HEK293 (cell line): ENCODE data around the gene HHEX.

Experiments
- BCL11A ChIP-seq: fragments of 450-650 bp; formaldehyde crosslinking; IDR thresholded peaks from 2 replicates; pipeline ENCODE4 v1.5.1; 2016; ENCODE audit warnings: low read depth, missing biosample characterization, missing genetic modification characterization
- GLI2 ChIP-seq: fragments of 450-650 bp; formaldehyde crosslinking; IDR thresholded peaks from 2 replicates; pipeline ENCODE4; 2017; ENCODE audit warnings: missing biosample characterization, missing genetic modification characterization, low read depth, borderline replicate concordance
- KLF8 ChIP-seq: fragments of 450-650 bp; formaldehyde crosslinking; IDR thresholded peaks from 2 replicates; pipeline ENCODE4 v1.5.1; 2016; ENCODE audit warnings: missing biosample characterization, missing genetic modification characterization
- RBAK ChIP-seq: fragments of 450-650 bp; formaldehyde crosslinking; IDR thresholded peaks from 2 replicates; pipeline ENCODE4 v1.5.1; 2016; ENCODE audit warnings: missing biosample characterization, missing genetic modification characterization
- SP2 ChIP-seq: fragments of 450-650 bp; formaldehyde crosslinking; IDR thresholded peaks from 2 replicates; pipeline ENCODE4 v1.5.1; 2016; ENCODE audit warnings: missing biosample characterization, missing genetic modification characterization
- YY1 ChIP-seq: fragments of 450-650 bp; formaldehyde crosslinking; IDR thresholded peaks from 2 replicates; pipeline ENCODE4 v1.5.1; 2018; ENCODE audit warnings: missing biosample characterization, missing genetic modification characterization
- ZBTB1 ChIP-seq: fragments of 450-650 bp; formaldehyde crosslinking; IDR thresholded peaks from 2 replicates; pipeline ENCODE4 v1.5.1; 2016; ENCODE audit warnings: missing biosample characterization, missing genetic modification characterization
- ZBTB17 ChIP-seq: fragments of 450-650 bp; formaldehyde crosslinking; IDR thresholded peaks from 2 replicates; pipeline ENCODE4 v1.5.1; 2016; ENCODE audit warnings: missing biosample characterization, missing genetic modification characterization
- ZBTB26 ChIP-seq: fragments of 450-650 bp; formaldehyde crosslinking; optimal IDR thresholded peaks from 2 replicates; pipeline ENCODE3; 2016; ENCODE audit warnings: missing biosample characterization, mild to moderate bottlenecking, missing genetic modification characterization
- ZBTB49 ChIP-seq: fragments of 450-650 bp; formaldehyde crosslinking; IDR thresholded peaks from 2 replicates; pipeline ENCODE4 v1.5.1; 2016; ENCODE audit warnings: missing biosample characterization, missing genetic modification characterization, low read depth
- ZNF10 ChIP-seq: fragments of 450-650 bp; formaldehyde crosslinking; IDR thresholded peaks from 2 replicates; pipeline ENCODE4 v1.5.1; 2017; ENCODE audit warnings: missing biosample characterization, missing genetic modification characterization
- ZNF2 ChIP-seq: fragments of 450-650 bp; formaldehyde crosslinking; IDR thresholded peaks from 2 replicates; pipeline ENCODE4 v1.5.1; 2016; ENCODE audit warnings: missing biosample characterization, missing genetic modification characterization
- ZNF266 ChIP-seq: fragments of 450-650 bp; formaldehyde crosslinking; IDR thresholded peaks from 2 replicates; pipeline ENCODE4 v1.5.1; 2016; ENCODE audit warnings: missing biosample characterization, missing genetic modification characterization, low read depth
- ZNF449 ChIP-seq: fragments of 450-650 bp; formaldehyde crosslinking; IDR thresholded peaks from 2 replicates; pipeline ENCODE4 v1.5.1; 2017; ENCODE audit warnings: missing biosample characterization, mild to moderate bottlenecking, missing genetic modification characterization, moderate library complexity
- ZNF530 ChIP-seq: fragments of 450-650 bp; formaldehyde crosslinking; IDR thresholded peaks from 2 replicates; pipeline ENCODE4 v1.5.1; 2016; ENCODE audit warnings: low read depth, missing biosample characterization, missing genetic modification characterization
- ZNF558 ChIP-seq: fragments of 450-650 bp; formaldehyde crosslinking; IDR thresholded peaks from 2 replicates; pipeline ENCODE4 v1.5.1; 2016; ENCODE audit warnings: missing biosample characterization, missing genetic modification characterization
- ZNF600 ChIP-seq: fragments of 450-650 bp; formaldehyde crosslinking; IDR thresholded peaks from 2 replicates; pipeline ENCODE4 v1.5.1; 2016; ENCODE audit warnings: missing biosample characterization, missing genetic modification characterization
- ZNF623 ChIP-seq: fragments of 450-650 bp; formaldehyde crosslinking; IDR thresholded peaks from 2 replicates; pipeline ENCODE4 v1.5.1; 2016; ENCODE audit warnings: missing biosample characterization, missing genetic modification characterization
- ZNF768 ChIP-seq: fragments of 450-650 bp; formaldehyde crosslinking; IDR thresholded peaks from 2 replicates; pipeline ENCODE4 v1.5.1; 2018; ENCODE audit warnings: missing biosample characterization, mild to moderate bottlenecking, missing genetic modification characterization
- ZSCAN30 ChIP-seq: fragments of 450-650 bp; IDR thresholded peaks from 2 replicates; pipeline ENCODE4 v1.5.1; 2018; ENCODE audit warnings: missing biosample characterization, mild to moderate bottlenecking, missing genetic modification characterization, moderate library complexity
- ZXDB ChIP-seq: fragments of 450-650 bp; formaldehyde crosslinking; IDR thresholded peaks from 2 replicates; pipeline ENCODE4 v1.5.1; 2016; ENCODE audit warnings: missing biosample characterization, missing genetic modification characterization
- TF ChIP-seq, protein P1 (sequence below): fragments of 450-650 bp; formaldehyde crosslinking; IDR thresholded peaks from 2 replicates; pipeline ENCODE4 v1.5.1; 2016; ENCODE audit warnings: missing biosample characterization, missing genetic modification characterization
- TF ChIP-seq, protein P2 (sequence below): fragments of 450-650 bp; formaldehyde crosslinking; IDR thresholded peaks from 2 replicates; pipeline ENCODE4 v1.5.1; 2016; ENCODE audit warnings: missing biosample characterization, missing genetic modification characterization, borderline replicate concordance
- TF ChIP-seq, protein P3 (sequence below): fragments of 450-650 bp; formaldehyde crosslinking; IDR thresholded peaks from 2 replicates; pipeline ENCODE4 v1.5.1; 2017; ENCODE audit warnings: missing biosample characterization, missing genetic modification characterization

Gene HHEX

DNA sequence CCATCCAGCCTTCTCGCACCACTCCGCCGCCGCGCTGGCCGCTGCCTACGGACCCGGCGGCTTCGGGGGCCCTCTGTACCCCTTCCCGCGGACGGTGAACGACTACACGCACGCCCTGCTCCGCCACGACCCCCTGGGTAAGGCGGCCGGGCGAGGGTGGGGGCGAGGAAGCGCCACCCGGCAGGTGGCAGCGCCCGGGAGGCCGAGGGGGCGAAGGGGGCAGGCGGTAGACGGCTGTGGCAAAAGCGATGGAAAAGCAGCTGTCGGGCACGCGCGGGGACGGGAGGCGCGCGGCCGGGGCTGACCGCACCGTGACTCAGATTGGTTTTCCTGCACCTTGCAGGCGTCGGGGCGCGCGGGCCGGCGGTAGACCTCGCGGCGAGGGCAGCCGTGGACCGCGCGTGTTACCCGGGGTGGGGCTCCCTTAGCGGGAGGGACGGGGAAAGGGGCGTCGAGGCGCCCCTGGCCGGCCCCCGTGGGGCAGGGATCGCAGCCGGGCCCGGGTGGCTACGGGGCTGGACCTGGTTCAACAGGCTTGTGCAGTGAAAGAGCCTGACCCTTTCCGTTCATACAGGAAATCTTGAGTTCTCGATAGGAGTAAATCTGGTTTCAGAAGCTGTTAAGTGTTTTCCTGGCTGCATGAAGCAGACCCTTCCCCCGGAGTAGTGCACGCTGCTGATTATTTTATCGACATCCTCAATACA, 608 bp downstream of the HHEX start (continued):
- TF ChIP-seq ZBTB26 (tag by site-specific recombination) (peak; percentile 97), ZNF600 (tag by site-specific recombination) (peak; percentile 53; the same call in 1 of the 2 replicates), GLI2 (no peak), ZBTB1 (no peak), RBAK (tag by site-specific recombination) (no peak), ZNF623 (tag by site-specific recombination) (no peak), ZNF449 (tag by site-specific recombination) (no peak), ZSCAN30 (tag by site-specific recombination) (0 out of 2 replicates have a peak, but pooled peaks have one; percentile 10), ZNF2 (peak; percentile 72; the same call in 1 of the 2 replicates), SP2 (tag by site-specific recombination) (peak; percentile 46; the same call in 1 of the 2 replicates), ZXDB (tag by site-specific recombination) (peak; percentile 59; the same call in 1 of the 2 replicates), ZNF266 (no peak), KLF8 (tag by site-specific recombination) (peak; percentile 50; the same call in 1 of the 2 replicates), ZBTB49 (no peak), ZNF10 (peak; percentile 16), ZNF558 (no peak), YY1 (tag by site-specific recombination) (no peak; the same call in 1 of the 2 replicates), ZBTB17 (tag by site-specific recombination) (peak; percentile 55), ZNF768 (tag by site-specific recombination) (no peak), ZNF530 (no peak), BCL11A (tag by site-specific recombination) (no peak; the same call in 1 of the 2 replicates)
- TF ChIP-seq, protein P1, sequence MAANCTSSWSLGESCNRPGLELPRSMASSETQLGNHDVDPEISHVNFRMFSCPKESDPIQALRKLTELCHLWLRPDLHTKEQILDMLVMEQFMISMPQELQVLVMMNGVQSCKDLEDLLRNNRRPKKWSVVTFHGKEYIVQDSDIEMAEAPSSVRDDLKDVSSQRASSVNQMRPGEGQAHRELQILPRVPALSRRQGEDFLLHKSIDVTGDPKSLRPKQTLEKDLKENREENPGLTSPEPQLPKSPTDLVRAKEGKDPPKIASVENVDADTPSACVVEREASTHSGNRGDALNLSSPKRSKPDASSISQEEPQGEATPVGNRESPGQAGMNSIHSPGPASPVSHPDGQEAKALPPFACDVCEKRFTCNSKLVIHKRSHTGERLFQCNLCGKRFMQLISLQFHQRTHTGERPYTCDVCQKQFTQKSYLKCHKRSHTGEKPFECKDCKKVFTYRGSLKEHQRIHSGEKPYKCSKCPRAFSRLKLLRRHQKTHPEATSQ (tag by site-specific recombination), result 0 out of 2 replicates have a peak, but pooled peaks have one; percentile 57
- TF ChIP-seq, protein P2, sequence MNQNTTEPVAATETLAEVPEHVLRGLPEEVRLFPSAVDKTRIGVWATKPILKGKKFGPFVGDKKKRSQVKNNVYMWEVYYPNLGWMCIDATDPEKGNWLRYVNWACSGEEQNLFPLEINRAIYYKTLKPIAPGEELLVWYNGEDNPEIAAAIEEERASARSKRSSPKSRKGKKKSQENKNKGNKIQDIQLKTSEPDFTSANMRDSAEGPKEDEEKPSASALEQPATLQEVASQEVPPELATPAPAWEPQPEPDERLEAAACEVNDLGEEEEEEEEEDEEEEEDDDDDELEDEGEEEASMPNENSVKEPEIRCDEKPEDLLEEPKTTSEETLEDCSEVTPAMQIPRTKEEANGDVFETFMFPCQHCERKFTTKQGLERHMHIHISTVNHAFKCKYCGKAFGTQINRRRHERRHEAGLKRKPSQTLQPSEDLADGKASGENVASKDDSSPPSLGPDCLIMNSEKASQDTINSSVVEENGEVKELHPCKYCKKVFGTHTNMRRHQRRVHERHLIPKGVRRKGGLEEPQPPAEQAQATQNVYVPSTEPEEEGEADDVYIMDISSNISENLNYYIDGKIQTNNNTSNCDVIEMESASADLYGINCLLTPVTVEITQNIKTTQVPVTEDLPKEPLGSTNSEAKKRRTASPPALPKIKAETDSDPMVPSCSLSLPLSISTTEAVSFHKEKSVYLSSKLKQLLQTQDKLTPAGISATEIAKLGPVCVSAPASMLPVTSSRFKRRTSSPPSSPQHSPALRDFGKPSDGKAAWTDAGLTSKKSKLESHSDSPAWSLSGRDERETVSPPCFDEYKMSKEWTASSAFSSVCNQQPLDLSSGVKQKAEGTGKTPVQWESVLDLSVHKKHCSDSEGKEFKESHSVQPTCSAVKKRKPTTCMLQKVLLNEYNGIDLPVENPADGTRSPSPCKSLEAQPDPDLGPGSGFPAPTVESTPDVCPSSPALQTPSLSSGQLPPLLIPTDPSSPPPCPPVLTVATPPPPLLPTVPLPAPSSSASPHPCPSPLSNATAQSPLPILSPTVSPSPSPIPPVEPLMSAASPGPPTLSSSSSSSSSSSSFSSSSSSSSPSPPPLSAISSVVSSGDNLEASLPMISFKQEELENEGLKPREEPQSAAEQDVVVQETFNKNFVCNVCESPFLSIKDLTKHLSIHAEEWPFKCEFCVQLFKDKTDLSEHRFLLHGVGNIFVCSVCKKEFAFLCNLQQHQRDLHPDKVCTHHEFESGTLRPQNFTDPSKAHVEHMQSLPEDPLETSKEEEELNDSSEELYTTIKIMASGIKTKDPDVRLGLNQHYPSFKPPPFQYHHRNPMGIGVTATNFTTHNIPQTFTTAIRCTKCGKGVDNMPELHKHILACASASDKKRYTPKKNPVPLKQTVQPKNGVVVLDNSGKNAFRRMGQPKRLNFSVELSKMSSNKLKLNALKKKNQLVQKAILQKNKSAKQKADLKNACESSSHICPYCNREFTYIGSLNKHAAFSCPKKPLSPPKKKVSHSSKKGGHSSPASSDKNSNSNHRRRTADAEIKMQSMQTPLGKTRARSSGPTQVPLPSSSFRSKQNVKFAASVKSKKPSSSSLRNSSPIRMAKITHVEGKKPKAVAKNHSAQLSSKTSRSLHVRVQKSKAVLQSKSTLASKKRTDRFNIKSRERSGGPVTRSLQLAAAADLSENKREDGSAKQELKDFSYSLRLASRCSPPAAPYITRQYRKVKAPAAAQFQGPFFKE (tag by site-specific recombination), result no peak
- TF ChIP-seq, protein P3, sequence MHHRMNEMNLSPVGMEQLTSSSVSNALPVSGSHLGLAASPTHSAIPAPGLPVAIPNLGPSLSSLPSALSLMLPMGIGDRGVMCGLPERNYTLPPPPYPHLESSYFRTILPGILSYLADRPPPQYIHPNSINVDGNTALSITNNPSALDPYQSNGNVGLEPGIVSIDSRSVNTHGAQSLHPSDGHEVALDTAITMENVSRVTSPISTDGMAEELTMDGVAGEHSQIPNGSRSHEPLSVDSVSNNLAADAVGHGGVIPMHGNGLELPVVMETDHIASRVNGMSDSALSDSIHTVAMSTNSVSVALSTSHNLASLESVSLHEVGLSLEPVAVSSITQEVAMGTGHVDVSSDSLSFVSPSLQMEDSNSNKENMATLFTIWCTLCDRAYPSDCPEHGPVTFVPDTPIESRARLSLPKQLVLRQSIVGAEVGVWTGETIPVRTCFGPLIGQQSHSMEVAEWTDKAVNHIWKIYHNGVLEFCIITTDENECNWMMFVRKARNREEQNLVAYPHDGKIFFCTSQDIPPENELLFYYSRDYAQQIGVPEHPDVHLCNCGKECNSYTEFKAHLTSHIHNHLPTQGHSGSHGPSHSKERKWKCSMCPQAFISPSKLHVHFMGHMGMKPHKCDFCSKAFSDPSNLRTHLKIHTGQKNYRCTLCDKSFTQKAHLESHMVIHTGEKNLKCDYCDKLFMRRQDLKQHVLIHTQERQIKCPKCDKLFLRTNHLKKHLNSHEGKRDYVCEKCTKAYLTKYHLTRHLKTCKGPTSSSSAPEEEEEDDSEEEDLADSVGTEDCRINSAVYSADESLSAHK (tag by site-specific recombination), result peak; percentile 20; the same call in 1 of the 2 replicates
